ENCODE results near the gene SPTB.

SPTB gene

DNA sequence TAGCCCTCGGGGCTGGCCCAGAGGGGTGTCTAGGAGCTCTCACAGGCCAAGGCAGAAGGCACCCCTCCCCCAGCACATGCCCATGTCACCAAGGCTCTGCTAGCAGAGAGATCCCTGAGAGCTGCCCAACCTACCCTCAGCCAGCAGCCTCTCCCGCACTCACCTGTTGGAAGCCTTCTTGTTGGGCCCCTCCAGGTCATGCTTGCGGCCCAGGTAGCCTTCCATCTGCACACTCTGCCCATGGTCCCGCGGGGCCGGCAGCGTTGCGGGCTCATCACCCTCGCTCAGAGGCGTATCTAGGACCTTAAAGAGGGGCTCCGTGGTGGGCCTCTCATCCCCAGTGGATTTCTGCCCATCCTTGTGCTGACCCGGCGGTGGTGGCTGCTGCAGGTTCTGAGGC, 126.3 kb downstream of the SPTB start:
- H3K27ac Mint-ChIP-seq = no peak overlapping the region
- peaks cover 11% of the 10 kb centered on the region for H3K4me1 Mint-ChIP-seq (ENCODE audit: low read depth)
- H3K36me3 Mint-ChIP-seq (ENCODE audit: low read depth) = no peaks in the 10 kb centered on the region
- H3K27me3 Mint-ChIP-seq (ENCODE audit: low read depth) = peaks cover 2% of the 10 kb centered on the region
- no peak for DNase-seq (ENCODE audit: low spot score)
- H3K9me3 Mint-ChIP-seq = no peaks in the 10 kb centered on the region
- H3K4me3 Mint-ChIP-seq = no peak overlapping the region

DNA sequence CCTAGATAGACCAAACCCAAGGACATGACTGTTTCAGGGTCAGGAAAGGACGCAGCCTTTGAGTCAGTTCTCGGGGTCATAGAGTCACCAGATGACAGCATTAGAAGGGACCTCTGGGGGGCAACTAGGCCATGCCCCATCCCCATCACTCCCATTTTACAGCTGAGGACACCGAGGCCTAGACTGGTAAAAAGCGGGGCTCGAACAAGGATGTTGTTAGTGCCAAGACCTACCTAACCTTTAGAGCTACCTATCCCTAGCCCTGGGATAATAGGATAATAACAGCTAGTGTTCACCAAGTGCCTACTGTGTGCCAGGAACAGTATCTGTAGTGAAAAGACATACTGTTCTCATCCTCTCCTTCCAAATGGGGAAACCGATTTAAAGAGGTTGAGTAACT, 126.8 kb downstream of the SPTB start:
- Mint-ChIP-seq H3K27me3 (ENCODE audit: low read depth) (peaks cover 2% of the 10 kb centered on the region), H3K27ac (no peak overlapping the region), H3K4me1 (ENCODE audit: low read depth) (peaks cover 8% of the 10 kb centered on the region), H3K4me3 (no peak overlapping the region), H3K9me3 (no peaks in the 10 kb centered on the region), H3K36me3 (ENCODE audit: low read depth) (no peaks in the 10 kb centered on the region)
- DNase-seq (ENCODE audit: low spot score) = no peak

DNA sequence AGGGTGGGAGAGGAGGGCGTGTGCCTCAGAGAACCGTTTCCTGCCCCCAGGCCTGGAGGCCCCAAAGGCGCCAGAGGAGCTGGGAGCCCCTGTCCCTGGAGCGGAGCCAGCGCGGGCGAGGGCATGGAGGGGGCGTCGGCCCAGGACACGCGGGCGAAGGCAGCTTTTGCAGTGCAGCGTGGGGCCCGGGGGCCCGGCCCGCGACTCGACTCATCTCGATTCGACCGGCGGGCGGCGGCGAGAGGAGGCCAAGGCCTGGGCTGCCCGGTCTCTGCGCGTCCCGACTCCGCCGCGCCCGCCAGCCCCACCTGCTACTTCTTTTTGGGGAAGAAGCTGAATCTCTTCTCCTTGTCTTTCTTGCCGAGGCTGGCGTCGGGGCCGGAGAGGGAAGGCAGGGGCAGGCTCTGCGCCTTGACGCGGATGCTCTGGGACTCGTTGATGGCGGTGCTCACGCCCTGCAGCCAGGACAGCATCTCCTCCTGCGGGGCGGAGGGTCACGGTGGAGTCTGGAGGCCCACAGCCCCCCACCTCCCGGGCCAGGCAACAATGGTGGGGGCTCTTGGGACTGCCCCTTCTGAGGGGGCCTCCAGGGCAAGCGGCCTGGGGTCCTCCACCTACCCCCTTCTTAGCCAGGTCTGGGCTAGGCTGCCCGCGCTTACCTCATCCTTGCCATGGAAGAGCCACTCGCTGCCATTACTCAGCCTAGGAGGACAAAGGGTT, 130.6 kb downstream of the SPTB start:
- no peaks in the 10 kb centered on the region for H3K27me3 Mint-ChIP-seq (ENCODE audit: low read depth)
- no peaks in the 10 kb centered on the region for H3K4me1 Mint-ChIP-seq (ENCODE audit: low read depth)
- peaks cover 10% of the 10 kb centered on the region for H3K36me3 Mint-ChIP-seq (ENCODE audit: low read depth)
- H3K27ac Mint-ChIP-seq = no peak overlapping the region
- DNase-seq (ENCODE audit: low spot score) = no peak
- H3K9me3 Mint-ChIP-seq = no peaks in the 10 kb centered on the region
- no peak overlapping the region for H3K4me3 Mint-ChIP-seq

- H3K4me3 Mint-ChIP-seq = no peak overlapping the region
- no peaks in the 10 kb centered on the region for H3K9me3 Mint-ChIP-seq
- no peaks in the 10 kb centered on the region for H3K27me3 Mint-ChIP-seq (ENCODE audit: low read depth)
- H3K4me1 Mint-ChIP-seq (ENCODE audit: low read depth) = no peaks in the 10 kb centered on the region
- DNase-seq (ENCODE audit: low spot score) = no peak
- H3K27ac Mint-ChIP-seq = no peak overlapping the region
- peaks cover 12% of the 10 kb centered on the region for H3K36me3 Mint-ChIP-seq (ENCODE audit: low read depth)
Measured at GRCh38 chr14:64748521-64748920, 131.2 kb downstream of the SPTB start.

- no peaks in the 10 kb centered on the region for H3K4me1 Mint-ChIP-seq (ENCODE audit: low read depth)
- H3K27me3 Mint-ChIP-seq (ENCODE audit: low read depth) = no peaks in the 10 kb centered on the region
- no peaks in the 10 kb centered on the region for H3K9me3 Mint-ChIP-seq
- H3K4me3 Mint-ChIP-seq = no peak overlapping the region
- peaks cover 14% of the 10 kb centered on the region for H3K36me3 Mint-ChIP-seq (ENCODE audit: low read depth)
- no peak for DNase-seq (ENCODE audit: low spot score)
- no peak overlapping the region for H3K27ac Mint-ChIP-seq
Measured at GRCh38 chr14:64747327-64747726, 132.4 kb downstream of the SPTB start.

DNA sequence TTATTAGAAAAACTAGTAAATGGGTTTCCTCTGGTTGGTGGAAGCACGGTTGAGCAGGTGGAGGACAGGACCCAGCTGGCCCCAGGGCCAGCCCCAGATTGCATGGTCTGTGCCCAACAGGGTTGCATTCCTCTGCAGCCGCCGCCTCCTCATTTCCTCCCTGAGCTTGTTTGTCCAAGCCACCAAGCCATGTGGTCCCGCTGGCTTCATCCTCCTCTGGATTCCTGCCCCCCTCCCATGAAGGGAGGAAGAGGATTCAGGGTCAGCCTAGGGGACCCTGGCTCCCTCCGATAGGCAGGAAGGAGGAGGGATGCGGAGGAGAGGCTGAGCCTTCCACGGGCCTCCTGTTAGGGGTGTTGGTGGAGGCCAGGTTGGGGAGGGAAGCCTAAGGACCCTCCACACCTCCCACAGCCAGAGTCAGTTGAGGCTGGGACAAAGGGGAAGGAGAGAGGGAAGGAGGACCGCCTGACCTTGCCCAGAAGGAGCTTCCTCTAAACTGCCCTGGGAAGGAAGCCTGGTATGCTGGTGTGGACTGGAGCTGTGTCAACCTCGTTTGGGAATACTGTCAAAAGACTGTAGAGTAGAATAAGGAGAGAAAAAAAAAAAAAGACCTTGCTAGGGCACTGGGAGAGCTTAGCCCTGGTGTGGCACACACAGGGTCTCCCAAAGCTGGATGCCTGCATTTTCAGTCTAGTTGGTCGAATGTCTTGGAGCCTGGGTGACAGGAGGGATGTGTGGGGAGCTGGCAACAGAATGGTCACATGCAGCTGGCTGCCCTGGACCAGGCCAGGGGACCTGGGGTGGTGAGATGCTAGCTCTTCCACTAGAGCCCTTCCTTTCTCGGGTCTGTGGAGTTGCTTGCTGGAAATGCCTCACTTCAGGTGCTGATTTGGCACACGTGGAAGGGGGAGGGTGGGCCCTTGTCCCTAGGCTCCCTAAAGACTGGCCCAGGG, 133.1 kb downstream of the SPTB start:
- Mint-ChIP-seq H3K36me3 (ENCODE audit: low read depth) (peaks cover 14% of the 10 kb centered on the region), H3K4me3 (no peak overlapping the region), H3K4me1 (ENCODE audit: low read depth) (no peaks in the 10 kb centered on the region), H3K27me3 (ENCODE audit: low read depth) (no peaks in the 10 kb centered on the region), H3K27ac (no peak overlapping the region), H3K9me3 (no peaks in the 10 kb centered on the region)
- no peak for DNase-seq (ENCODE audit: low spot score)

DNA sequence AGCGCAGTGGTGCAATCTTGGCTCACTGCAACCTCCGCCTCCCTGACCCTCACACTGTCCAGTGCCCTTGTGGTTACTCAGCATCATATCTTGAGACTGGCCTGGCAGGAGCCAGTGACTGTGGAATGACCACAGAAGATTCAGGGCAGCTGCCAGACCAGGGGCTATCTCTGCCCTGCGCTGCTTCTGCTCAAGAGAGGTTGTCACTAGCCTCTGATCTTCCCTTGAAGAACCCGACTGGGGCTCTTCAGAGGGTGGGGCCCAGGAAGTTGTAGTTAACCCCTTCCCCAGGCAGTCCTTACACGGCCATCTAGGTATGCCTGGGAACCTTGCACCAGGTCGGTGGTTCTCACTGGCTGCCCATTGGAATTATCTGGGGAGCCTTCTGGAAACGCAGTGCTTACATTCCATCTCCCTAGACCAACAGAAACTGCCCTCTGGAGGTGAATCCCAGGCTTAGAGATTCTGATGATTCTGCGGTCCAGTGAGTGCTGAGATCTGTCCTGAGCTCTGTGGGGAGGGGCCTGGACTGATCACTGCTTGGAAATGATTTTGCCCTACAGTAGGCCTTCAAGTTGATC, 134.1 kb downstream of the SPTB start:
- no peak overlapping the region for H3K4me3 Mint-ChIP-seq
- no peak overlapping the region for H3K27ac Mint-ChIP-seq
- no peak for DNase-seq (ENCODE audit: low spot score)
- H3K4me1 Mint-ChIP-seq (ENCODE audit: low read depth) = no peaks in the 10 kb centered on the region
- H3K36me3 Mint-ChIP-seq (ENCODE audit: low read depth) = peaks cover 17% of the 10 kb centered on the region
- H3K9me3 Mint-ChIP-seq = no peaks in the 10 kb centered on the region
- H3K27me3 Mint-ChIP-seq (ENCODE audit: low read depth) = no peaks in the 10 kb centered on the region

- Mint-ChIP-seq H3K27ac (no peak overlapping the region), H3K27me3 (ENCODE audit: low read depth) (no peaks in the 10 kb centered on the region), H3K9me3 (no peaks in the 10 kb centered on the region), H3K4me1 (ENCODE audit: low read depth) (no peaks in the 10 kb centered on the region), H3K4me3 (no peak overlapping the region), H3K36me3 (ENCODE audit: low read depth) (peaks cover 17% of the 10 kb centered on the region)
- no peak for DNase-seq (ENCODE audit: low spot score)
Measured at GRCh38 chr14:64743061-64743460, 136.6 kb downstream of the SPTB start.

GRCh38 chr14:64741961-64742360, 137.7 kb downstream of the SPTB start:
- no peaks in the 10 kb centered on the region for H3K9me3 Mint-ChIP-seq
- no peaks in the 10 kb centered on the region for H3K4me1 Mint-ChIP-seq (ENCODE audit: low read depth)
- peaks cover 17% of the 10 kb centered on the region for H3K36me3 Mint-ChIP-seq (ENCODE audit: low read depth)
- H3K4me3 Mint-ChIP-seq = no peak overlapping the region
- no peak for DNase-seq (ENCODE audit: low spot score)
- no peaks in the 10 kb centered on the region for H3K27me3 Mint-ChIP-seq (ENCODE audit: low read depth)
- H3K27ac Mint-ChIP-seq = no peak overlapping the region

GRCh38 chr14:64741200-64741599, 138.5 kb downstream of the SPTB start:
- no peak for DNase-seq (ENCODE audit: low spot score)
- Mint-ChIP-seq H3K4me3 (no peak overlapping the region), H3K9me3 (no peaks in the 10 kb centered on the region), H3K4me1 (ENCODE audit: low read depth) (no peaks in the 10 kb centered on the region), H3K27ac (no peak overlapping the region), H3K27me3 (ENCODE audit: low read depth) (no peaks in the 10 kb centered on the region), H3K36me3 (ENCODE audit: low read depth) (peaks cover 17% of the 10 kb centered on the region)

DNA sequence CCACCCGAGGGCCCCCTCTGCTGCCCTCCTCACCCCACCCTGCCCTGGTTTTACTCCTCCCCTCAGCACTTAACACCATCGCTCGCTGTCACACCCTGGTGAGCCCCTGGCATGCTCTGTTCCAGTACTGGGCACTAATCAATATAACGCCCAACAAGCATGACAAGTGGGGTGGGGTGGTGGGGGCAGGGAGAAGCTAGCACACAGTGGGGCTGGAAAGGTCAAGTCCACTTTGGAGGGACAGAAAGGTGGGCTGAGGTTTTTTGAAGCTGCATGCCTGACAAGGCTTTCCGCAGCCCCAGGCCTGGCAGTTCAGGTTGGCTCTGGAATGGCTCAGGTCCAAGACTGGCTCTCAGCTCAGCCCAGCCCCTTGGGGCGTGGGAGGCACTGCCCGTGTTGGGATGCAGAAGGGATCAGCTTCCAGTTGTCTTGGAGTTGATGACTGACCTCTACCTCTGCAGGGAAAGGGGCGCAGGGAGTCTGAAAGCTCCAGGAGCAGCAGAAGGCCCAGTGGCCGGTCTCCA, 141.4 kb downstream of the SPTB start:
- Mint-ChIP-seq H3K4me1 (ENCODE audit: low read depth) (peaks cover 16% of the 10 kb centered on the region), H3K4me3 (no peak overlapping the region), H3K36me3 (ENCODE audit: low read depth) (peaks cover 13% of the 10 kb centered on the region), H3K9me3 (no peaks in the 10 kb centered on the region), H3K27ac (no peak overlapping the region), H3K27me3 (ENCODE audit: low read depth) (no peaks in the 10 kb centered on the region)
- DNase-seq (ENCODE audit: low spot score) = no peak

GRCh38 chr14:64737391-64738280, 142.1 kb downstream of the SPTB start:
- peaks cover 12% of the 10 kb centered on the region for H3K36me3 Mint-ChIP-seq (ENCODE audit: low read depth)
- no peak for DNase-seq (ENCODE audit: low spot score)
- H3K4me3 Mint-ChIP-seq = no peak overlapping the region

More at GRCh38 chr14:64737391-64738280, 142.1 kb downstream of the SPTB start:
- Mint-ChIP-seq H3K9me3 (no peaks in the 10 kb centered on the region), H3K27me3 (ENCODE audit: low read depth) (no peaks in the 10 kb centered on the region), H3K27ac (no peak overlapping the region), H3K4me1 (ENCODE audit: low read depth) (peaks cover 16% of the 10 kb centered on the region)

All from T-helper 2 cell treated with Interferon-gamma antibody and Interleukin-4, amounts not matched to agents 5 μg/mL and 100 μg/mL, for 36 hours (primary cell).